ENCODE data around the gene SASH1.
A peak's percentile ranks its signal among the peaks of the same experiment; 100 is the strongest.
"Not testable (repeated sequence)": the region's sequence is repeated elsewhere in the genome, so short reads cannot be mapped to it uniquely, and the experiment has no call there.

Gene SASH1

GRCh38 chr6:148348778-148349177 lies 6.1 kb downstream of the SASH1 start:
- no peaks in the 10 kb centered on the region for H3K36me3 ChIP-seq (ENCODE audit: insufficient read depth, low read length)
- H3K9ac ChIP-seq (ENCODE audit: low read depth, low read length) = no peak overlapping the region
- H3K9me3 ChIP-seq (replicated peaks; ENCODE audit: low read length) = no peaks in the 10 kb centered on the region
- H3K4me3 ChIP-seq (ENCODE audit: low read length) = no peak overlapping the region
- no peaks in the 10 kb centered on the region for H3K27me3 ChIP-seq (ENCODE audit: control insufficient read depth, insufficient read depth, low read length)
- no peak overlapping the region for H3K4me2 ChIP-seq (ENCODE audit: low read length)
- peaks cover 6% of the 10 kb centered on the region for H3K4me1 ChIP-seq (ENCODE audit: control insufficient read depth, insufficient read depth, low read length)

- no peaks in the 10 kb centered on the region for H3K36me3 ChIP-seq (ENCODE audit: insufficient read depth, low read length)
- no peak overlapping the region for H3K4me2 ChIP-seq (ENCODE audit: low read length)
- no peak overlapping the region for H3K9ac ChIP-seq (ENCODE audit: low read depth, low read length)
- H3K27me3 ChIP-seq (ENCODE audit: control insufficient read depth, insufficient read depth, low read length) = no peaks in the 10 kb centered on the region
- H3K9me3 ChIP-seq (replicated peaks; ENCODE audit: low read length) = no peaks in the 10 kb centered on the region
- H3K4me3 ChIP-seq (ENCODE audit: low read length) = no peak overlapping the region
- no peaks in the 10 kb centered on the region for H3K4me1 ChIP-seq (ENCODE audit: control insufficient read depth, insufficient read depth, low read length)
Observed at GRCh38 chr6:148349466-148349865, 6.8 kb downstream of the SASH1 start.

GRCh38 chr6:148351309-148351708 lies 8.7 kb downstream of the SASH1 start:
- no peak overlapping the region for H3K9ac ChIP-seq (ENCODE audit: low read depth, low read length)
- no peak overlapping the region for H3K4me2 ChIP-seq (ENCODE audit: low read length)
- no peaks in the 10 kb centered on the region for H3K36me3 ChIP-seq (ENCODE audit: insufficient read depth, low read length)
- no peaks in the 10 kb centered on the region for H3K9me3 ChIP-seq (replicated peaks; ENCODE audit: low read length)
- H3K4me3 ChIP-seq (ENCODE audit: low read length) = no peak overlapping the region
- no peaks in the 10 kb centered on the region for H3K4me1 ChIP-seq (ENCODE audit: control insufficient read depth, insufficient read depth, low read length)
- no peaks in the 10 kb centered on the region for H3K27me3 ChIP-seq (ENCODE audit: control insufficient read depth, insufficient read depth, low read length)

GRCh38 chr6:148352421-148352820 lies 9.8 kb downstream of the SASH1 start:
- not testable (repeated sequence) for H3K9me3 ChIP-seq (replicated peaks; ENCODE audit: low read length); H3K4me3 ChIP-seq (ENCODE audit: low read length); H3K27me3 ChIP-seq (ENCODE audit: control insufficient read depth, insufficient read depth, low read length); H3K36me3 ChIP-seq (ENCODE audit: insufficient read depth, low read length); H3K9ac ChIP-seq (ENCODE audit: low read depth, low read length); H3K4me2 ChIP-seq (ENCODE audit: low read length); H3K4me1 ChIP-seq (ENCODE audit: control insufficient read depth, insufficient read depth, low read length)

GRCh38 chr6:148358196-148358785 lies 15.7 kb downstream of the SASH1 start:
- Histone ChIP-seq H3K27me3 (ENCODE audit: control insufficient read depth, insufficient read depth, low read length) (no peaks in the 10 kb centered on the region), H3K4me1 (ENCODE audit: control insufficient read depth, insufficient read depth, low read length) (peaks cover 5% of the 10 kb centered on the region), H3K4me3 (ENCODE audit: low read length) (no peak overlapping the region), H3K9me3 (replicated peaks; ENCODE audit: low read length) (no peaks in the 10 kb centered on the region), H3K36me3 (ENCODE audit: insufficient read depth, low read length) (no peaks in the 10 kb centered on the region), H3K9ac (ENCODE audit: low read depth, low read length) (no peak overlapping the region), H3K4me2 (ENCODE audit: low read length) (peak overlapping the region; percentile 23)

GRCh38 chr6:148359228-148359627 lies 16.6 kb downstream of the SASH1 start:
- H3K4me1 ChIP-seq (ENCODE audit: control insufficient read depth, insufficient read depth, low read length) = peaks cover 9% of the 10 kb centered on the region
- H3K4me3 ChIP-seq (ENCODE audit: low read length) = no peak overlapping the region
- no peaks in the 10 kb centered on the region for H3K9me3 ChIP-seq (replicated peaks; ENCODE audit: low read length)
- no peaks in the 10 kb centered on the region for H3K27me3 ChIP-seq (ENCODE audit: control insufficient read depth, insufficient read depth, low read length)
- no peak overlapping the region for H3K4me2 ChIP-seq (ENCODE audit: low read length)
- H3K36me3 ChIP-seq (ENCODE audit: insufficient read depth, low read length) = no peaks in the 10 kb centered on the region
- H3K9ac ChIP-seq (ENCODE audit: low read depth, low read length) = no peak overlapping the region

GRCh38 chr6:148364056-148364824 lies 21.6 kb downstream of the SASH1 start:
- Histone ChIP-seq H3K4me1 (ENCODE audit: control insufficient read depth, insufficient read depth, low read length) (peaks cover 26% of the 10 kb centered on the region), H3K27me3 (ENCODE audit: control insufficient read depth, insufficient read depth, low read length) (no peaks in the 10 kb centered on the region), H3K4me3 (ENCODE audit: low read length) (peak overlapping the region; percentile 25), H3K9ac (ENCODE audit: low read depth, low read length) (peak overlapping the region; percentile 6), H3K36me3 (ENCODE audit: insufficient read depth, low read length) (no peaks in the 10 kb centered on the region), H3K4me2 (ENCODE audit: low read length) (peak overlapping the region; percentile 65), H3K9me3 (replicated peaks; ENCODE audit: low read length) (no peaks in the 10 kb centered on the region)

- Histone ChIP-seq H3K4me3 (ENCODE audit: low read length) (no peak overlapping the region), H3K4me1 (ENCODE audit: control insufficient read depth, insufficient read depth, low read length) (peaks cover 29% of the 10 kb centered on the region), H3K27me3 (ENCODE audit: control insufficient read depth, insufficient read depth, low read length) (no peaks in the 10 kb centered on the region), H3K9ac (ENCODE audit: low read depth, low read length) (no peak overlapping the region), H3K9me3 (replicated peaks; ENCODE audit: low read length) (no peaks in the 10 kb centered on the region), H3K36me3 (ENCODE audit: insufficient read depth, low read length) (no peaks in the 10 kb centered on the region), H3K4me2 (ENCODE audit: low read length) (no peak overlapping the region)
Observed at GRCh38 chr6:148365041-148365440, 22.4 kb downstream of the SASH1 start.

GRCh38 chr6:148367411-148368024 lies 24.9 kb downstream of the SASH1 start:
- Histone ChIP-seq H3K9me3 (replicated peaks; ENCODE audit: low read length) (no peaks in the 10 kb centered on the region), H3K4me2 (ENCODE audit: low read length) (no peak overlapping the region), H3K36me3 (ENCODE audit: insufficient read depth, low read length) (no peaks in the 10 kb centered on the region), H3K27me3 (ENCODE audit: control insufficient read depth, insufficient read depth, low read length) (no peaks in the 10 kb centered on the region), H3K9ac (ENCODE audit: low read depth, low read length) (no peak overlapping the region), H3K4me3 (ENCODE audit: low read length) (no peak overlapping the region), H3K4me1 (ENCODE audit: control insufficient read depth, insufficient read depth, low read length) (peaks cover 29% of the 10 kb centered on the region)

GRCh38 chr6:148370176-148370575 lies 27.5 kb downstream of the SASH1 start:
- Histone ChIP-seq H3K36me3 (ENCODE audit: insufficient read depth, low read length) (no peaks in the 10 kb centered on the region), H3K9ac (ENCODE audit: low read depth, low read length) (no peak overlapping the region), H3K4me2 (ENCODE audit: low read length) (no peak overlapping the region), H3K27me3 (ENCODE audit: control insufficient read depth, insufficient read depth, low read length) (no peaks in the 10 kb centered on the region), H3K4me3 (ENCODE audit: low read length) (no peak overlapping the region), H3K9me3 (replicated peaks; ENCODE audit: low read length) (no peaks in the 10 kb centered on the region), H3K4me1 (ENCODE audit: control insufficient read depth, insufficient read depth, low read length) (peaks cover 20% of the 10 kb centered on the region)

GRCh38 chr6:148374040-148374774 lies 31.6 kb downstream of the SASH1 start:
- H3K9ac ChIP-seq (ENCODE audit: low read depth, low read length) = no peak overlapping the region
- H3K27me3 ChIP-seq (ENCODE audit: control insufficient read depth, insufficient read depth, low read length) = no peaks in the 10 kb centered on the region
- H3K4me2 ChIP-seq (ENCODE audit: low read length) = no peak overlapping the region
- H3K4me3 ChIP-seq (ENCODE audit: low read length) = no peak overlapping the region
- H3K4me1 ChIP-seq (ENCODE audit: control insufficient read depth, insufficient read depth, low read length) = peaks cover 3% of the 10 kb centered on the region
- no peaks in the 10 kb centered on the region for H3K9me3 ChIP-seq (replicated peaks; ENCODE audit: low read length)
- H3K36me3 ChIP-seq (ENCODE audit: insufficient read depth, low read length) = no peaks in the 10 kb centered on the region
